ENCODE measurements around the gene JARID2. TPM values are rescaled to one million over a fixed set of nuclear protein-coding genes. Genes with fewer than 3 reads are reported as not detected.

JARID2 gene
- total RNA-seq, 2 experiments from 2014 or later, result 25.4 to 25.5 TPM

GRCh38 chr6:15350386-15351083 is 104.7 kb downstream of the JARID2 start:
- Mint-ChIP-seq H3K27me3 (no peaks in the 10 kb centered on the region), H3K9me3 (no peaks in the 10 kb centered on the region), H3K4me1 (ENCODE audit: low read depth) (peaks cover 77% of the 10 kb centered on the region), H3K27ac (no peak overlapping the region), H3K4me3 (no peak overlapping the region), H3K36me3 (ENCODE audit: low read depth) (peaks cover 9% of the 10 kb centered on the region)
- ATAC-seq (no peak), DNase-seq (no peak)
- intact Hi-C loops (cut with micrococcal nuclease), result no loop called here
- TF ChIP-seq CTCF (IDR thresholded peaks at IDR 0.05), result no peak
- ChIA-PET CTCF (no interaction called here), POLR2A (no interaction called here)

- TF ChIP-seq CTCF (IDR thresholded peaks at IDR 0.05), result no peak
- no peaks in the 10 kb centered on the region for H3K27me3 Mint-ChIP-seq
- ATAC-seq (no peak), DNase-seq (no peak)
- peaks cover 72% of the 10 kb centered on the region for H3K4me1 Mint-ChIP-seq (ENCODE audit: low read depth)
- H3K4me3 Mint-ChIP-seq, result no peak overlapping the region
- no peaks in the 10 kb centered on the region for H3K9me3 Mint-ChIP-seq
- CTCF ChIA-PET, result no interaction called here
- POLR2A ChIA-PET, result interaction anchor here (0.7 kb wide), 1 partner anchor 39 kb away, joined by 3 read pairs; no protein-coding TSS in a partner anchor
- intact Hi-C loops (cut with micrococcal nuclease), result no loop called here
- no peak overlapping the region for H3K27ac Mint-ChIP-seq
- peaks cover 9% of the 10 kb centered on the region for H3K36me3 Mint-ChIP-seq (ENCODE audit: low read depth)
These were observed 105.8 kb downstream of the JARID2 start for GRCh38 chr6:15351631-15352030.

GRCh38 chr6:15352220-15352619 is 106.4 kb downstream of the JARID2 start:
- DNase-seq (no peak), ATAC-seq (no peak)
- intact Hi-C loops (cut with micrococcal nuclease), result no loop called here
- Mint-ChIP-seq H3K36me3 (ENCODE audit: low read depth) (peaks cover 9% of the 10 kb centered on the region), H3K9me3 (no peaks in the 10 kb centered on the region), H3K27me3 (no peaks in the 10 kb centered on the region), H3K4me3 (no peak overlapping the region), H3K27ac (no peak overlapping the region), H3K4me1 (ENCODE audit: low read depth) (peaks cover 71% of the 10 kb centered on the region)
- CTCF ChIA-PET, result no interaction called here
- no peak for TF ChIP-seq CTCF (IDR thresholded peaks at IDR 0.05)
- POLR2A ChIA-PET, result interaction anchor here (0.7 to 1.4 kb wide), 2 partner anchors 38 to 50 kb away, joined by 3 read pairs; no protein-coding TSS in a partner anchor

GRCh38 chr6:15352845-15353244 is 107.0 kb downstream of the JARID2 start:
- ChIA-PET POLR2A (interaction anchor here (1.4 kb wide), 1 partner anchor 51 kb away, joined by 3 read pairs; no protein-coding TSS in a partner anchor), CTCF (interaction anchor here (1.9 kb wide), 1 partner anchor 26 kb away, joined by 8 read pairs; no protein-coding TSS in a partner anchor)
- intact Hi-C loops (cut with micrococcal nuclease), result no loop called here
- no peak for TF ChIP-seq CTCF (IDR thresholded peaks at IDR 0.05)
- ATAC-seq, result peak; percentile 37
- Mint-ChIP-seq H3K27me3 (no peaks in the 10 kb centered on the region), H3K4me1 (ENCODE audit: low read depth) (peaks cover 73% of the 10 kb centered on the region), H3K36me3 (ENCODE audit: low read depth) (peaks cover 9% of the 10 kb centered on the region), H3K27ac (no peak overlapping the region), H3K4me3 (no peak overlapping the region), H3K9me3 (no peaks in the 10 kb centered on the region)
- no peak for DNase-seq

GRCh38 chr6:15355683-15356099 is 109.8 kb downstream of the JARID2 start:
- DNase-seq (no peak), ATAC-seq (no peak)
- Mint-ChIP-seq H3K36me3 (ENCODE audit: low read depth) (peaks cover 10% of the 10 kb centered on the region), H3K27ac (no peak overlapping the region), H3K27me3 (no peaks in the 10 kb centered on the region), H3K4me3 (no peak overlapping the region), H3K9me3 (no peaks in the 10 kb centered on the region), H3K4me1 (ENCODE audit: low read depth) (peaks cover 66% of the 10 kb centered on the region)
- intact Hi-C loops (cut with micrococcal nuclease), result no loop called here
- ChIA-PET CTCF (no interaction called here), POLR2A (interaction anchor here (1.4 kb wide), 1 partner anchor 34 kb away, joined by 3 read pairs; no protein-coding TSS in a partner anchor)
- TF ChIP-seq CTCF (IDR thresholded peaks at IDR 0.05), result no peak
